T-helper 9 cell (primary cell): ENCODE data around the gene DNM3.

ENCODE experiments used
- DNase-seq: peaks from one replicate; pipeline ENCODE4 v3.0.0-alpha.2; 2020

DNM3 gene

GRCh38 chr1:172443666-172444453, 602.6 kb downstream of the DNM3 start, which contains the start of gene PIGC:
TSS of gene PIGC (minus strand) at chr1:172444069. CDS start at chr1:172442622, 1,447 bp downstream.
- peak; percentile 90 for DNase-seq

DNA sequence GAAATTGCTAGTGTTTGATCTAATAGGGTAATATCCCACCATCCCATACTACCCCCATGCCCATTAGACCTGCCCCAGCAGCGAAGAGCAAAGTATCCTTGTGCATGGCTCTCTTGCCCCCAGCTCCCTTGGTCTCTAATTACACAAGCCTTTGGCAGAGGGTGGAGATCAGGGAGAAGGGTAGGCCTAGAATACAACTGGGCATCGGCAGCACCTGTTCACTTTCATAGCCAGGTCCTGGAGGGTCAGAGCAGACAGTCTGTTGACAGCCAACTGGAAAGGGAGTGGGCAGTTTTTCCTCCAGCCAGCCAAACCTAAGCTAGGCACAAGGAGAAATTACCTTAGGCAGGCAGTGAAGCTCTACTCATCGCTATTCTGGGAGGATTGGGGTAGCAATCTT, 605.2 kb downstream of the DNM3 start:
- DNase-seq, result no peak

- DNase-seq, result no peak
Observed at GRCh38 chr1:172447641-172448040, 606.3 kb downstream of the DNM3 start.

DNA sequence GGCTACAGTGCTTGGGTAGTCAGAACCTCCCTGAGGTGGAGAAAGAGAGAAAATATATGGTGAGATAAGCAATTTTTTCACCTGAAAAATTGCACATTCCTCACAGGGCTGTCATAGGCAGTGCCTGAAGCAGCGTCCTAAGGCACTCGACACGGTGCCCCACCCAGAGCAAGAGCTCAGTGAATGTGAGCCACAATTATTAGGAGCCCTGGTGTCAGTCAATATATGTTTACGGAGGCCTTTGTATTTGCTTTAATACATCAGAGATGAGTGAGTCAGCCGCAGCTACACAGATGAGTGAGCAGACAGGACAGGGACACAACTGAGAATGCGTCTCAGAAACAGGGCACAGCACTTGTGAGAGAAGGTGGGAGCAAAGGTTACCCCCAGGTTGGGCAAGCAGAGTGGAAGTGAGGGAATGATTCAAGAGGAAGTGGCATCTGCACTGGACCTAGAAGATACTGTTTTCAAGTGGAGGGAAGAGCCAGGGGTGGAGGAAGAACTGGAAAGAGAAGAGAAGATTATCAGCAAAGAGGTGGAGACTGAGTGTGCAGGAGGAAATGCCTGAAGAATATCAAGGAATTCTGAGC, 607.8 kb downstream of the DNM3 start:
- no peak for DNase-seq

GRCh38 chr1:172449585-172450523, 608.6 kb downstream of the DNM3 start:
- no peak for DNase-seq

DNA sequence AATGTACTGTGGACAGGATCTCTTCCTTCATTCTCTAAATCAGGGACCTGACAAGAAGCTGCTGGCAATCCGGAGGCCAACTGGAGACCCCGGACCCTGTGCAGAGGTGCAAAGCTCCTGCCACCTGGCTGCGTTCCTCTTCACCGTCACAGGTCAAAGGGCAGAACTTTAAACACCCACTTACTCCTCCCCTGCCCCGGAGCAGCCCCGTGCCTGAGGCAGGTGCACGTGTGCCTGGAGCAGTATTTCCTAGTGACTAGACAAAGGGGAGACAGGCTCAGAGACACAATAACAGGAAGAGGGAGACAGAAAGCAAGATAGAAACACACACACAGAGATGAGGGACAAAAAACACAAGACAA, 609.2 kb downstream of the DNM3 start:
- DNase-seq, result no peak

GRCh38 chr1:172451002-172451443, 609.7 kb downstream of the DNM3 start:
- no peak for DNase-seq

- no peak for DNase-seq
Observed at GRCh38 chr1:172452536-172453152, 611.3 kb downstream of the DNM3 start.

DNA sequence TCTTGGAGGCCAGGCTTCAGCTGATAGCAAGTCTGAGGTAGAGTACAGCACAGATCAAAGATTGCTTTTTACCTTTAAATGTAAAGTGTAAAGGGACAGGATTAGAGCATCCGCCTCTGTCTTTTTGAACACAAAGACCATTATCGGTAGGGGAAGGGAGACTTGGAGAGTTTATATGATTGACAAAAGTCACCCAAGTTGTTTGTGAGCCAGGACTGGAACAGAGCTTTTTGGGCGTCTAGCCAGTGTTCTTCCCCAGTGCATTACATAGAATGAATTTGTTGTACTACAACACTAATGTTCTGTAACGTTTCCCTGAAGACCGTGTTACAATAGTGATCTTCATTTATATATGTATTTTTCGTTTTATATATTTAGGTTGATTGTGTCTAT, 611.9 kb downstream of the DNM3 start:
- DNase-seq, result no peak

- no peak for DNase-seq
Observed at GRCh38 chr1:172453607-172454006, 612.3 kb downstream of the DNM3 start.

GRCh38 chr1:172455451-172455850, 614.2 kb downstream of the DNM3 start:
- DNase-seq, result no peak

DNA sequence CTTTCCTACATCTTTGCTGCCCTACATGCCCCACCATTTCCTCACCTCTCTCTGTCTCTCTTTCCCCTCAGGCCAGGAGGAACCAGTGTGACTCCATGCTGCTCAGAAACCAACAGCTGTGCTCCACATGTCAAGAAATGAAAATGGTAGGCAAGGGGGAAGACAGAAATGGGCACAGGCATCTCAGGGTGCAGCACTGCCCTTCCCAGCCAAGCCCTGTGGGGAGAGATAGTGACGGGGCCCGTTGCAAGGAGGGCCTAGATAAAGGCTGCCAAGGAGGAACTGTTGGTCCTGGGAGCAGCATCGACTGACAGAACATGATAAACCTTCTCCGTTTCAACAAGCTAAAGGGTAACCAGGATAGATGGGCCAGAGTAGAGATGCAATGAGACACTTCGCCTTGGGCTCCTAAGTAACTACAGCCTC, 615.1 kb downstream of the DNM3 start:
- no peak for DNase-seq

DNA sequence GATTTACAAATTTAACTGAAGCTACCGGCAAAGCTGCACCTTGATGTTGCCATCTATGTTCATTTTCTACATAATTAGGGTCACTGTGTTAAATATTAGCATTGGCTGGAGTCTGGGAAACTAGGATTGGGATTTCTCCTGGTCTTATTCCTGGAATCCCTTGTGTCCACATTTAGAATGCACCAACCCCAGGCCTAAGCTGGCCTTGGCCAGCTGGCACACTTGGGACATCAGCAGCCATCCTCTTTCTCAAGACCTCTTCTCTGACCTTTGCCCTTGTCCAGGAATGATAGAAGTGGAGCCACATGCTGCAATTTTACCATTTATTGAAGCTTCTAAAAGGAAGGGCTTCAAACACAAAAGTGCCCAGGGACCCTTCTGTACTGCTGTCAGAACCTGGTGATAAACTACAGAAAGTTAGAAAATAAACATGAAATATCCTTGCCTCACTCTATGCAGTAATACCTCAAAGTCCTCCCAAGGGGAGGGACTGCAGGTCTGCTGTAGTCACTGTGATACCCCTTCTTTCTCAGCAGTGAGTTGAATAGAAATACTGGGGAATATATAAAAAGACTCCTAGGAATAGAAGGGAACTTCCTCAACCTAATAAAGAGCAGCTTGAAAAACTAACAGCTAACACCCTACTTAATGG, 616.3 kb downstream of the DNM3 start:
- no peak for DNase-seq

GRCh38 chr1:172460177-172460576, 618.9 kb downstream of the DNM3 start:
- no peak for DNase-seq

DNA sequence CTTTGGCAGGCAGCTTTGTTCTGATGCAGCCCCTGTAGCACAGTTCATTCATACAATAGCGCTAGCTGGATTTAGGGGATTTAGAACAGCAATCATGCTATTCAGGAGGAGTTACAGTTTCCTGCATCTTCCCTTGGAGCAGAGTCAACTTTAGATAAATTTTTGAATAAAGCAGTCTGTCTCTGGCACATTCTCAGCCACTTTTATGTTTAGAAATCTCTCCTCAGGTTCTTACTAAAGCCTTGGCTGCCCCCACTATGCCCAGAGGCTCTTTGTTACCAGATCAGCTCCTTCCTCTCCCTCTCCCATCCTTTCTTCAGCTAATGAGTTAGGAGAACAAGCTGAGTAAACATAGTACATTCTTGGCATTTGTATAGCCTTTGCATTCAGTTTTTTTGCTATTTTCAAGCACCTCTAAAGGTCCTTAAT, 619.6 kb downstream of the DNM3 start:
- no peak for DNase-seq
